Measurements from ENCODE around the gene PDZRN3. TPM values are rescaled to one million over a fixed set of nuclear protein-coding genes. Genes with fewer than 3 reads are reported as not detected.

The PDZRN3 gene
- total and polyA plus RNA-seq, 11 donors, result 30.2 to 163 (median 76.7) TPM

DNA sequence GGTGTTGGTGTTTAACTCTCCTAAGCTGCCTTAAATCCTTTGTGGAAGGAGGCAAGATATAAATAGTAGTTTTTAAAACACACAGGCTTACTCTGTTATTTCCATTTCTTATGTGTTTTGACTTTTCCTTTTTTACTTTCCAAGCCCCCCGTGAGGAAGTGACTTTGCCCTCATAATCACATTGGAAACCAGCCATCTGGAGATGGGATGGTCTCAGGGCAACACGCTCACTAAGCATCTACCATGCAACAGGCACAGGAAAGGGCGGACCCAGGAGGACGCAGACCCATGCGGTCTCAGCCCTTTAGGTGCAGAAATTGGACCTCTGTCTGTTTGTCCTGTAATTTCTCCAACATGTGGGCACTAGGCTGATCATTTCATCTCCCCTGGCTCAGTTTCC, 115.7 kb downstream of the PDZRN3 start:
- WGBS, 4 donors, result 51 to 63% (median 58%) methylated on average over 5 of the region's 5 CpGs
- TF ChIP-seq, protein P1, sequence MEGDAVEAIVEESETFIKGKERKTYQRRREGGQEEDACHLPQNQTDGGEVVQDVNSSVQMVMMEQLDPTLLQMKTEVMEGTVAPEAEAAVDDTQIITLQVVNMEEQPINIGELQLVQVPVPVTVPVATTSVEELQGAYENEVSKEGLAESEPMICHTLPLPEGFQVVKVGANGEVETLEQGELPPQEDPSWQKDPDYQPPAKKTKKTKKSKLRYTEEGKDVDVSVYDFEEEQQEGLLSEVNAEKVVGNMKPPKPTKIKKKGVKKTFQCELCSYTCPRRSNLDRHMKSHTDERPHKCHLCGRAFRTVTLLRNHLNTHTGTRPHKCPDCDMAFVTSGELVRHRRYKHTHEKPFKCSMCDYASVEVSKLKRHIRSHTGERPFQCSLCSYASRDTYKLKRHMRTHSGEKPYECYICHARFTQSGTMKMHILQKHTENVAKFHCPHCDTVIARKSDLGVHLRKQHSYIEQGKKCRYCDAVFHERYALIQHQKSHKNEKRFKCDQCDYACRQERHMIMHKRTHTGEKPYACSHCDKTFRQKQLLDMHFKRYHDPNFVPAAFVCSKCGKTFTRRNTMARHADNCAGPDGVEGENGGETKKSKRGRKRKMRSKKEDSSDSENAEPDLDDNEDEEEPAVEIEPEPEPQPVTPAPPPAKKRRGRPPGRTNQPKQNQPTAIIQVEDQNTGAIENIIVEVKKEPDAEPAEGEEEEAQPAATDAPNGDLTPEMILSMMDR (IDR thresholded peaks at IDR 0.05), result no peak
- TF ChIP-seq POLR2A (IDR thresholded peaks at IDR 0.05), result no peak
- peak overlapping the region in 10 of 12 donors; percentile 6 to 85 (median 48) for H3K27ac ChIP-seq
- intact Hi-C loops (cut with DNase I), result loop anchor here (2.0 to 10.0 kb wide), 9 partner anchors 54 to 340 kb away; partner anchors contain the start of gene PDZRN3 (in 5 of the 10)
- no peak overlapping the region for H3K4me3 ChIP-seq
- H3K4me1 ChIP-seq, result peaks cover 0 to 70% (median 30%) of the 10 kb centered on the region in 12 donors
- H3K27me3 ChIP-seq, result no peaks in the 10 kb centered on the region
- DNase-seq, result no peak
- peak in 1 of 4 donors; percentile 10 for ATAC-seq
- H3K36me3 ChIP-seq, result no peaks in the 10 kb centered on the region
- H3K9me3 ChIP-seq, result no peaks in the 10 kb centered on the region

DNA sequence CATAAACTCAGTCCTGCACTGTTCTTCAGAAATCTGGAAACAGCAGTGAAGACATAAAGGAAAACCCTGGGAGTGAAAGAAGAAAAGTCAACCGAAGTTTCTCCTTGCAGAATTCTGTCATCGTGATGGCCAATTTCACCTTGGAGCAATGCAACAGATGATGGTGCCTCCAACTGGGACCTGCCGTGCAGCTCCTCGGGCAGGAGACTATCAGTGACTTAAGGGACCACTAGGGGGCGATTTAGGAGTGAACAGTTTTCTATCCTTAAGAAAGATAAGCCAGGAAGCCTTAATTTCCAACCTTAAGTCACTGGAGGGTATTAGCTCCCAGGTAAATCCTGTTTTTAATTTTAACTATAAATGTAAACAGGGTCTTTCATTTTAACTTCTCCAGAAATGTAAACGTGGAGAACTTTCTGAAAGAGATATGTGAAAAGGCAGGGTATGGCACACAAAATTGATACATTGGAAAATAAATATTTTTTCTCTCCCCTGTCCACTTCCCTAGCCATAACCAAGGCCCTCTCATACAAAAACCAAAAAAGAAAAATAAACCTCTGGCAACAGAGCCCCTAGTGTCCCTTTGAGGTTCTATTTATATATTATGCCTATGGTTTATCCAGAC, 116.3 kb downstream of the PDZRN3 start:
- ATAC-seq (peak; percentile 47 to 72 (median 59)), DNase-seq (peak in 2 of 5 donors; percentile 43 to 52)
- no peaks in the 10 kb centered on the region for H3K9me3 ChIP-seq
- no peak overlapping the region for H3K4me3 ChIP-seq
- peaks cover 0 to 73% (median 33%) of the 10 kb centered on the region in 12 donors for H3K4me1 ChIP-seq
- no peaks in the 10 kb centered on the region for H3K36me3 ChIP-seq
- intact Hi-C loops (cut with DNase I), result loop anchor here (2.0 to 10.0 kb wide), 9 partner anchors 54 to 340 kb away; partner anchors contain the start of gene PDZRN3 (in 5 of the 10)
- WGBS, 4 donors, result 12 to 13% (median 13%) methylated on average over 6 of the region's 6 CpGs
- TF ChIP-seq, protein P1 (IDR thresholded peaks at IDR 0.05), result peak; percentile 65 to 79 (median 76)
- TF ChIP-seq POLR2A (IDR thresholded peaks at IDR 0.05), result no peak
- H3K27me3 ChIP-seq, result no peaks in the 10 kb centered on the region
- peak overlapping the region in 10 of 12 donors; percentile 6 to 85 (median 48) for H3K27ac ChIP-seq

DNA sequence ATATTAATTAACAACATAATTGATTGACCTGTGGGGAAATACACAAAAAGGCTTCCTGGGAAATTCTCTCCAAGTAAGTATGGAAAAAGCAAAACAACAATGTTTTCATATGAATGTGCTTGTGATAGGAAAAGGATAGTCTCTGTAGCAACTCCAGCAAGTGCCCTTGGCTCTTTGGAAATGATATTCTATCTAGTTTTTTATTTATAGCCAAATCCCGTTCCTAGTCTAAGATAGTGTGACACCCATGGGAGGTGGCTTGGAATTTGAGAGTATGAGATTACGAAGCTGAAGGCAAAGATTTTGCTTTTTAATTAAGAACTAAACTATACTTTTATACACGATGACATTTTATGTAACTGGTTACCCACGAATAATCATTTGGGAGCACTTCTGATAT, 119.9 kb downstream of the PDZRN3 start:
- WGBS, 4 donors, result 20 to 29% (median 20%) methylated on average over 4 of the region's 4 CpGs
- Histone ChIP-seq H3K27ac (peak overlapping the region in 9 of 12 donors; percentile 11 to 64 (median 45)), H3K9me3 (no peaks in the 10 kb centered on the region), H3K36me3 (no peaks in the 10 kb centered on the region), H3K4me1 (peaks cover 0 to 61% (median 30%) of the 10 kb centered on the region in 12 donors), H3K27me3 (no peaks in the 10 kb centered on the region), H3K4me3 (no peak overlapping the region)
- intact Hi-C loops (cut with DNase I), result loop anchor here (1.0 to 10.0 kb wide), 9 partner anchors 48 to 404 kb away; partner anchors contain the start of gene PDZRN3 (in 4 of the 10)
- DNase-seq (no peak), ATAC-seq (no peak)
- TF ChIP-seq, protein P1 (IDR thresholded peaks at IDR 0.05), result no peak
- TF ChIP-seq POLR2A (IDR thresholded peaks at IDR 0.05), result no peak

DNA sequence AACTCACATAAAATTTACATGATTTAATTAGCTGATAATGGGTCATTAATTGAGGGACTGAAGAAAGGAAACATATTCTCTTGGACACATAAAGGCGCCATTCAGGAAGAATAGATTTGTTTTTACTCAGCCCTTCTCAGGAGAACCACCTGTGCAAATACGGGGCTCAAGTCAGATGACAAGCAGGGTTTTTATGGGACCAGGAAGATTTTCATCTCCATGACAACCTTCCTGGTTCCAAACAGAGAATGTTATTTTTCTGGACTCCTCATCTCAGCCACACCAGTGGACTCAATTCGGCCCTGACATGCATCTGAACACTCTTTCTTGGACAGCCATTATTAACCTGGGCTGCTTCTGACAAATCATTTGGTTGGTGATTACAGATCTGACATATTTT, 120.5 kb downstream of the PDZRN3 start:
- H3K36me3 ChIP-seq, result no peaks in the 10 kb centered on the region
- DNase-seq (no peak), ATAC-seq (no peak)
- TF ChIP-seq, protein P1 (IDR thresholded peaks at IDR 0.05), result no peak
- peaks cover 0 to 58% (median 29%) of the 10 kb centered on the region in 12 donors for H3K4me1 ChIP-seq
- 47 to 54% (median 50%) methylated on average over 3 of the region's 3 CpGs for WGBS, 4 donors
- intact Hi-C loops (cut with DNase I), result loop anchor here in 9 of 10 donors (1.0 to 10.0 kb wide), 7 partner anchors 47 to 403 kb away; no protein-coding TSS in a partner anchor
- no peaks in the 10 kb centered on the region for H3K9me3 ChIP-seq
- H3K4me3 ChIP-seq, result no peak overlapping the region
- no peaks in the 10 kb centered on the region for H3K27me3 ChIP-seq
- H3K27ac ChIP-seq, result peak overlapping the region in 9 of 12 donors; percentile 20 to 64 (median 45)

Data from heart left ventricle (tissue), 16 donors.